Measurements from ENCODE around the gene SMYD3. TPM values are rescaled to one million over a fixed set of nuclear protein-coding genes. Genes with fewer than 3 reads are reported as not detected.

The SMYD3 gene
- total RNA-seq, 1 experiment from 2014 or later, result 25.5 TPM

- H3K27me3 Mint-ChIP-seq (ENCODE audit: low read depth), result no peaks in the 10 kb centered on the region
- Histone ChIP-seq H2BK5ac (ENCODE audit: insufficient read length, low read length) (no peak overlapping the region), H3K14ac (ENCODE audit: insufficient read depth, low read length) (no peak overlapping the region), H3K79me1 (ENCODE audit: insufficient read depth, low read depth, low read length, poor library complexity, severe bottlenecking) (no peaks in the 10 kb centered on the region), H4K8ac (replicated peaks; ENCODE audit: insufficient read length, low read depth, low read length) (no peak overlapping the region), H2BK15ac (ENCODE audit: low read depth, low read length) (no peak overlapping the region), H3K56ac (ENCODE audit: insufficient read length, low read depth, low read length) (no peak overlapping the region), H4K20me1 (ENCODE audit: control insufficient read depth, insufficient read depth, insufficient read length) (no peaks in the 10 kb centered on the region), H3K23me2 (ENCODE audit: insufficient read length, low read depth, low read length, poor library complexity, severe bottlenecking) (no peaks in the 10 kb centered on the region), H2BK12ac (ENCODE audit: insufficient read length, low read depth, low read length) (no peak overlapping the region), H4K91ac (ENCODE audit: insufficient read length, low read depth, low read length) (no peak overlapping the region), H3K4ac (ENCODE audit: low read depth, low read length) (no peak overlapping the region), H4K5ac (ENCODE audit: insufficient read length, low read depth, low read length) (no peak overlapping the region), H2AK5ac (ENCODE audit: insufficient read length, low read length) (no peak overlapping the region), H2BK120ac (ENCODE audit: low read depth, low read length, poor library complexity, severe bottlenecking) (no peak overlapping the region), H3K23ac (ENCODE audit: insufficient read length, low read depth, low read length) (no peak overlapping the region), H3K18ac (ENCODE audit: insufficient read length, low read depth, low read length) (no peak overlapping the region), H3K27me3 (ENCODE audit: insufficient read depth, low read length) (no peaks in the 10 kb centered on the region), H3K79me2 (ENCODE audit: insufficient read depth, low read length) (no peaks in the 10 kb centered on the region), H3K27ac (ENCODE audit: insufficient read length, low read depth, low read length) (no peak overlapping the region), H3K4me2 (ENCODE audit: insufficient read depth, insufficient read length, low read length) (no peak overlapping the region), H3K4me1 (ENCODE audit: insufficient read depth, low read length) (no peaks in the 10 kb centered on the region), H3T11ph (ENCODE audit: low read length) (no peak overlapping the region), H3K9ac (ENCODE audit: extremely low read depth, insufficient read length, low read length) (no peak overlapping the region), H2AFZ (ENCODE audit: low read length) (no peak overlapping the region), H2BK20ac (ENCODE audit: low read depth, low read length, poor library complexity, severe bottlenecking) (no peak overlapping the region), H3K9me3 (ENCODE audit: control insufficient read depth, low read depth, low read length) (peaks cover 8% of the 10 kb centered on the region)
- H3K36me3 Mint-ChIP-seq (ENCODE audit: insufficient read depth in 1 of 3, low read depth in 3 of 3), result peaks cover 8 to 17% (median 10%) of the 10 kb centered on the region in 3 experiments
- no peak overlapping the region for H3K27ac Mint-ChIP-seq
- TF ChIP-seq, protein P1, sequence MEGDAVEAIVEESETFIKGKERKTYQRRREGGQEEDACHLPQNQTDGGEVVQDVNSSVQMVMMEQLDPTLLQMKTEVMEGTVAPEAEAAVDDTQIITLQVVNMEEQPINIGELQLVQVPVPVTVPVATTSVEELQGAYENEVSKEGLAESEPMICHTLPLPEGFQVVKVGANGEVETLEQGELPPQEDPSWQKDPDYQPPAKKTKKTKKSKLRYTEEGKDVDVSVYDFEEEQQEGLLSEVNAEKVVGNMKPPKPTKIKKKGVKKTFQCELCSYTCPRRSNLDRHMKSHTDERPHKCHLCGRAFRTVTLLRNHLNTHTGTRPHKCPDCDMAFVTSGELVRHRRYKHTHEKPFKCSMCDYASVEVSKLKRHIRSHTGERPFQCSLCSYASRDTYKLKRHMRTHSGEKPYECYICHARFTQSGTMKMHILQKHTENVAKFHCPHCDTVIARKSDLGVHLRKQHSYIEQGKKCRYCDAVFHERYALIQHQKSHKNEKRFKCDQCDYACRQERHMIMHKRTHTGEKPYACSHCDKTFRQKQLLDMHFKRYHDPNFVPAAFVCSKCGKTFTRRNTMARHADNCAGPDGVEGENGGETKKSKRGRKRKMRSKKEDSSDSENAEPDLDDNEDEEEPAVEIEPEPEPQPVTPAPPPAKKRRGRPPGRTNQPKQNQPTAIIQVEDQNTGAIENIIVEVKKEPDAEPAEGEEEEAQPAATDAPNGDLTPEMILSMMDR (conservative IDR thresholded peaks at IDR 0.05), result no peak
- H3K9me3 Mint-ChIP-seq, result peaks cover 14 to 20% of the 10 kb centered on the region in 2 experiments; a peak in 4 of 5 replicates
- DNase-seq, result no peak
- WGBS (ENCODE audit: extremely low coverage, insufficient read length, low lambda C conversion rate), result 100% methylated on average over 1 of the region's 9 CpGs
- peaks cover 12 to 18% of the 10 kb centered on the region in 2 experiments for H3K4me1 Mint-ChIP-seq
- H3K4me3 Mint-ChIP-seq, result no peak overlapping the region
Measured at GRCh38 chr1:246080031-246080430, 427.0 kb downstream of the SMYD3 start.

Data from H9 (cell line).